Heart left ventricle (tissue), 13 donors: Measurements from ENCODE around the gene SLC6A13.

Experiments
- CTCF ChIP-seq, 12 donors: fragments of 200-600 bp; sonication (generic) in 4 of 12; IDR thresholded peaks; one replicate each; pipeline versions ENCODE4 v1.5.0 to v1.8.0; 2018 to 2022; ENCODE audit warnings: antibody characterized with exemption in 12 of 12, mild to moderate bottlenecking in 5 of 12
- POLR2A ChIP-seq, 2 donors: fragments of 450-650 bp; IDR thresholded peaks; one replicate each; pipeline ENCODE4 v1.6.1; 2017; ENCODE audit warnings: antibody characterized with exemption in 2 of 2, mild to moderate bottlenecking in 2 of 2, moderate library complexity in 2 of 2
- donor health status: ischemic (EF 13 %, LVEDD 7.1; RV severe dilation, severe dysfunction).
- donor health status: DM: no; HTN: yes; CAD: no.
- donor health status: DM: no; HTN: no; CAD: no.
- donor health status: ischemic (EF 25% LVEDD 6.9; RV normal size, moderate dysfunction).
- donor health status: ischemic (EF 25% LVEDD 5.7; RV mildly dilated, moderate dysfunction).
- donor health status: ischemic (EF 35%, LVEDD 5.7; RV mildly dilated, moderate dysfunction).
- donor health status: nonischemic (EF 11% LVEDD 7.7; RV severe dilation, severe dysfunction).
- donor health status: DM: yes; HTN: yes; CAD: no.
- donor health status: PGD.
- donor health status: ischemic (EF 29% LVEDD 5.4; RV normal size, mild dysfunction).
- donor health status: nonischemic (EF 23%, LVEDD 6.1; RV moderate dilation, normal function).

DNA sequence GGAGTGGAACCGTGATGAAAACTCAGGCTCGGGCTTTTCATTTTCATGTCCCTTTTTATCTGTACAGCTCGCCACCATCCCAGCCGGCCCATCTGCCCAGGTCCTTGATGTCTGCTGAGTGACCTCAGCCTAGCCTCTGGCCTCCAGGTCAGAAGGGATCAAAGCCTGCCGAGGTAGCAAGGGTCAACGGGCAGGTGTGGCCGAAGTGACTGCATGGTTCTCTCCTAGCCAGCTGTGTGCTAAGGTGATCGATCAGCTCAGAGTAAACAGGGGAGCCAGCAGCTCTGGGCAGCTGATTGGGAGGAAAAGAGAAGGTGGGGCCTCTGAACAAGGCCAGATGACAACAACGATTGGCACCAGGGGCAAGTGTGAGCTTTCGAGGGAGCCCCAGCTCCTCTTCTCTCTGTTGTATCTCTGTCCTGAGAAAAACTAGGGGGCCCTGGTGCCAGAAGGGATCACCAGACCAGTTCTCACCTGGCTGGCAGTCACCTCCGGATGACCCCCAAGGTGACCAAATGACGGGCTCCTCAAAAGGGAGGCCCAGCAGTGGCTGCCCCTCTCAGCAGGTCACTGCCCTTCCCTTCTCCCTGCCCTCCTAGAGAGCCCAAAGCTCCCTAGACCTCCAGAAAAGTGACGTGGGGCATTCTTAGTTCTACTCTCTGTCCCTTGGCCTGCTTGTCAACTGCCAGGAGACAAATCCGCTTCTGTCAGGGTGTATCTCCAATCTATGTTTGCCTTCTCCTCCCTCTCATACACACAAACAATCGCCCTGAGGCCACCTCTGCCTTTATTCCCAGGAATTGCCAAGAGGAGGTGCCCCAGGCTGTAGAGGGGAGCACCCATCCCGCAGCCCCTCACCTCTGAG, 52.1 kb downstream of the SLC6A13 start:
- TF ChIP-seq POLR2A (IDR thresholded peaks at IDR 0.05) (no peak), CTCF (IDR thresholded peaks at IDR 0.05) (no peak)
